ENCODE data around the gene CD84.
"Not testable (repeated sequence)": the region's sequence is repeated elsewhere in the genome, so short reads cannot be mapped to it uniquely, and the experiment has no call there.

CD84 gene, protein sequence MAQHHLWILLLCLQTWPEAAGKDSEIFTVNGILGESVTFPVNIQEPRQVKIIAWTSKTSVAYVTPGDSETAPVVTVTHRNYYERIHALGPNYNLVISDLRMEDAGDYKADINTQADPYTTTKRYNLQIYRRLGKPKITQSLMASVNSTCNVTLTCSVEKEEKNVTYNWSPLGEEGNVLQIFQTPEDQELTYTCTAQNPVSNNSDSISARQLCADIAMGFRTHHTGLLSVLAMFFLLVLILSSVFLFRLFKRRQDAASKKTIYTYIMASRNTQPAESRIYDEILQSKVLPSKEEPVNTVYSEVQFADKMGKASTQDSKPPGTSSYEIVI

DNA sequence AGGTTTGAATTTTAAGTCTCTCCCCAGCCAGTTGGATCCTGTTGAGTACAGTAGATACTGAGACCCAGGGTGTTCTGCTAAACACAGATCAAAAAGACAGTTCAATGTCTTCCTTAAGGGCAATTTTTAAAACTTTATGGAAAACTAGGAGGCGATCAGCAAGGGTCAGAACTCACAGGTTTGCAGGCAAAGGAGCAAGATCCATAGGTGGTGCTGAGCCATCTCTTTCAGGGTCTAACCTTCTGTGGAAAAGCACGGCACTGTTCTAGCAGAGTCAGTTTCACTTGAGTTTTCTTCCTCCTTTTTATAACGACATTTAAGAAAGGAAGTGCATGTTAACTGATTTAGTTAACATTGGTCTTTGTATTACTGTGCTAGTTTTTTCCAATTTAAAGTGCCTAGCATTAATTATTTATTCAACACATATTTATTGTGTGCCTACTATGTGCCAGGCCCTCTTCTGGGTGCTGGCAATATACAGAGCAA lies at the start of gene CD84:
TSS of gene CD84 (minus strand) at position 281 of the 486 bp plus-strand sequence. CDS start at position 222, 59 bp downstream.
- peak within 1 kb of the TSS; percentile 25 for H3K4me3 ChIP-seq (ENCODE audit: low read depth, low read length)
- no peak for DNase-seq (ENCODE audit: low read depth)
- TF ChIP-seq, protein P1, sequence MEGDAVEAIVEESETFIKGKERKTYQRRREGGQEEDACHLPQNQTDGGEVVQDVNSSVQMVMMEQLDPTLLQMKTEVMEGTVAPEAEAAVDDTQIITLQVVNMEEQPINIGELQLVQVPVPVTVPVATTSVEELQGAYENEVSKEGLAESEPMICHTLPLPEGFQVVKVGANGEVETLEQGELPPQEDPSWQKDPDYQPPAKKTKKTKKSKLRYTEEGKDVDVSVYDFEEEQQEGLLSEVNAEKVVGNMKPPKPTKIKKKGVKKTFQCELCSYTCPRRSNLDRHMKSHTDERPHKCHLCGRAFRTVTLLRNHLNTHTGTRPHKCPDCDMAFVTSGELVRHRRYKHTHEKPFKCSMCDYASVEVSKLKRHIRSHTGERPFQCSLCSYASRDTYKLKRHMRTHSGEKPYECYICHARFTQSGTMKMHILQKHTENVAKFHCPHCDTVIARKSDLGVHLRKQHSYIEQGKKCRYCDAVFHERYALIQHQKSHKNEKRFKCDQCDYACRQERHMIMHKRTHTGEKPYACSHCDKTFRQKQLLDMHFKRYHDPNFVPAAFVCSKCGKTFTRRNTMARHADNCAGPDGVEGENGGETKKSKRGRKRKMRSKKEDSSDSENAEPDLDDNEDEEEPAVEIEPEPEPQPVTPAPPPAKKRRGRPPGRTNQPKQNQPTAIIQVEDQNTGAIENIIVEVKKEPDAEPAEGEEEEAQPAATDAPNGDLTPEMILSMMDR (IDR thresholded peaks at IDR 0.05; ENCODE audit: low read depth, low read length, missing control alignments): no peak

DNA sequence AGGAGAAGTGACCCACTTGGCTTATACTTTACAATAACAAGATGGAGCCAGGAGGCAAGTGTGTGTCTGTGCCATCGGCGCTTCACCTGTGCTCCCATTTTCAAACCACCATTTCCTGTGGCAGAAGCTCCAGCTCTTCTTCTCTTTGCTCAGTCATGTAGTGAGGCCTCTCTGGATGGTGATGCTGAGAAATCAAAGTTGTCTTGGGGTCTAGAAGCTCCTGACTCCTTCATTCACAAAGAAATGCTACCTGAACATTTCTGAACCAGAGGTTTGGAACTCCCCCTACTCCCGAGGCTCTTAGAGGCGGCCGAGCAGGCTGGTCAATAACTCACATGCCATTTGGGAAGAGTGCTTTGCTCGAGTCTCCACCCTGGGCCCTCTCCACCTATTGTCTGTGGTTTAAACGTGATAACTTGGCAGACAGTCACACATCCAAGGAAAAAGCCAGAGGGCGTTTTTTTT lies 49.5 kb upstream of the CD84 start:
- no peak overlapping the region for H3K4me3 ChIP-seq (ENCODE audit: low read depth, low read length)
- TF ChIP-seq, protein P1 (IDR thresholded peaks at IDR 0.05; ENCODE audit: low read depth, low read length, missing control alignments): no peak
- no peak for DNase-seq (ENCODE audit: low read depth)

DNA sequence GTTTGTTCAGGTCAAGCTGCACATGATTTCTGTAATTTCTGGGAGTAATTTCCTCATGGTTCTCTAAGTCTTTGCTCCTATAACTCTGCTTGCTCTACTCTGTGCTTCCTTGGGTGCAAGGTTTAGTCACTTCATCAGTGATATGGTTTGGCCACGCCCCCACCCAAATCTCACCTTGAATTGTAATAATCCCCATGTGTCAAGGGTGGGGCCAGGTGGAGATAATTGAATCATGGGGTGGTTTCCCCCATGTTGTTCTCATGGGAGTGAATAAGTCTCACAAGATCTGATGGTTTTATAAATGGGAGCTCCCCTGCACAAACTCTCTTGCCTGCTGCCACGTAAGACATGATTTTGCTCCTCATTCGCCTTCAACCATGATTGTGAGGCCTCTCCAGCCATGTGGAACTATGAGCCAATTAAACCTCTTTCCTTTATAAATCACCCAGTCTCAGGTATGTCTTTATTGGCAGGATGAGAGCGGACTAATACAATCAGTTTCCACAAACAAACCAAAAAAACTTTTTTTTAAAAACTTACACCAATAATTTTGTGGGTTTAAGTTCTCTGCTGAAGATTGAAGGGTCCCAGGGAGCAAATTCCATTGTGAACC lies 48.5 kb upstream of the CD84 start:
- H3K4me3 ChIP-seq (ENCODE audit: low read depth, low read length); DNase-seq (ENCODE audit: low read depth): not testable (repeated sequence)

DNA sequence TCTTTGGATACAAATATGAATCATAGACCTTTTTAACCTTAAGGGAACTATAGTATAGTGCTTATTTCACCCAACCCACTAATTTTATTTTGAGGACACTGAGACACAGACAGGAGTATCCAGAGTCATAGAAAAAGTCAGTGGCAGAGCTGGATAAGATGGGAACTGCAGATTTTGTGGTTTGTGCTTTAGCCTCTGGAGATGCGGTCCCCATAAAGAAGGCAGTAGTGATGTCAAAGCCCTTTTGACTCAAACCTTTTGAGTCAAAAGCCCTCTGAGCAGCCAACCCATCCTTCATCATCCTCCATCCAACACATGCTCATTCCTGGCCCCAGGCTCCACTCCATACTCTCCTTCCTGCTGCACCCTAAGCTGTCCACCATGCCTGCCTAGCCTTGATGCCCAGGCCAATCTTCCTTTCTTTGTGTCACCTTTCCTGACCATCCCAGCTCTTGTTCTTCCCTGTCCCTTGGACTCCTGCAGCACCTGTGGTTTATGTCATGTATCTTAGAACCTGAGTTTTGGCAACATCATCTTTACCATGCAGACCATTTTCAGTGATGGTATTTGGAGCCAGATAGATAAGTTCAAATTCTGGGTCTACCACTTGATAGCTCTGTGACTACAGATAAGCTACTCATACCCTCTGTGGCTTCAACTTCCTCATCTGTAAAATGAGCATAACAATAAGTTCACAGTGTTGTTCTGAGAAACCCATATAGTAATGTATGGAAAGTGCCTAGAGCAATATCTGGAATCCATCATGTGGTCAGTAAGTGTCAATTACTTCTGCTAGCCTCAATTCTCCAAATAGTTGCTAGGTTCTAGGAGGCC lies 47.4 kb upstream of the CD84 start:
- no peak overlapping the region for H3K4me3 ChIP-seq (ENCODE audit: low read depth, low read length)
- no peak for DNase-seq (ENCODE audit: low read depth)
- TF ChIP-seq, protein P1 (IDR thresholded peaks at IDR 0.05; ENCODE audit: low read depth, low read length, missing control alignments): no peak

DNA sequence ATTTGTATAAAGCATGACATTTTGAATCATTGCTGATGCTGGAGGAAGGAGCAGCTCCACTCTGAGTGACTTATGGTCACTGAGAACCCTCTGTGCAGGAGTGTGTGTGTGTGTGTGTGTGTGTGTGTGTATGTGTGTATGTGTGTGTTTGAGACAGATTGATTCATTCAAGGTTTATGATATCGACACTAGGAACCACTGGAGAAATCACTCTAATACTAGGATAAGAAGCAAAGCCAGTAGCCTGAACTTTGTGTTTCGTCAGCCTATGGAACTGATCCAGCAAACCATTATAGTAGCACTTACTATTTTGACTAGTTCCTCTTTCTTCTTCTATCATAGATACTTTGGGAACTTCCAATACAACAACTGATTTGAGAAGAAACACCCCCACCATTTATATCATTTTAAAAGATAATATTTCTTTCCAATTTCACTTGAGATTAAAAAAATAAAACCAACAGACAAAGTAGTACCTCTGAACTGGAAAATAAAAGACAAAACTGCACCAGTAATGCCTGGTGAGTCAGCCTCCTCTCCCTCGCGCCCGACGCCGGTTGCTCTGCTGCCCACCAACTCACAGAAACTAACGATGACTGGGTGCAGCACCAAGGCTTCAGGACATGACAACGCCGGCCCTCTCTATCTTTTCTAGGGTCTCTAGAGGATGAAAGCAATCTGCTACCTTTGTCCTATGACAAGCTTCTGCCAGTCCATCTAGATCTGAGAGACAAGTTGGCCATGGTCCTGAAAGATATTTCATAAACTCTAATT lies 46.6 kb upstream of the CD84 start:
- DNase-seq (ENCODE audit: low read depth): no peak
- no peak overlapping the region for H3K4me3 ChIP-seq (ENCODE audit: low read depth, low read length)
- TF ChIP-seq, protein P1 (IDR thresholded peaks at IDR 0.05; ENCODE audit: low read depth, low read length, missing control alignments): no peak

DNA sequence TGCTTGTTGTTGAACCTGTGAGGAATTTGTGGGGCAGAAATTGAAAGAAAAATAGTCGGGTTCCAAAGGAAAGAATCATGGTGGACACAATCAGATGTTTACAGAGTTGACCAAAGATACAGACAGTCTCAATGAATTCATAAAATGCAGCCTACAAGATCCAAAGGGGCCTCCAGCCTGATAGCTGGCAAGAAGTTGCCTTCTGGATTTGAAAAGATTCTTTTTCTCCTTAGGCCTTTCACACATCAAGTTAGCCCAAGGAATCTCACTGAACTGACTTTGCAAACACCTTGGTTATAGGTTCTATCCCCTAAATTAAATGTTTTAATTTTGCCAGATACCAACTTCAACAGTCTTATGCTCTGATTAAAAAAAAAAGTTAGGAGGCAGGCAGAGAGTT lies 46.0 kb upstream of the CD84 start:
- H3K4me3 ChIP-seq (ENCODE audit: low read depth, low read length): peak overlapping the region; percentile 26; the same call in 1 of the 2 replicates
- DNase-seq (ENCODE audit: low read depth): no peak
- TF ChIP-seq, protein P1 (IDR thresholded peaks at IDR 0.05; ENCODE audit: low read depth, low read length, missing control alignments): no peak
